ENCODE measurements around the gene REPIN1.
A peak's percentile ranks its signal among the peaks of the same experiment; 100 is the strongest.

The REPIN1 gene

GRCh38 chr7:150337179-150337578 is 31.4 kb upstream of the REPIN1 start:
- no peak for DNase-seq (ENCODE audit: low spot score)

- no peak for DNase-seq (ENCODE audit: low spot score)
Observed at GRCh38 chr7:150337659-150338081, 31.0 kb upstream of the REPIN1 start.

DNA sequence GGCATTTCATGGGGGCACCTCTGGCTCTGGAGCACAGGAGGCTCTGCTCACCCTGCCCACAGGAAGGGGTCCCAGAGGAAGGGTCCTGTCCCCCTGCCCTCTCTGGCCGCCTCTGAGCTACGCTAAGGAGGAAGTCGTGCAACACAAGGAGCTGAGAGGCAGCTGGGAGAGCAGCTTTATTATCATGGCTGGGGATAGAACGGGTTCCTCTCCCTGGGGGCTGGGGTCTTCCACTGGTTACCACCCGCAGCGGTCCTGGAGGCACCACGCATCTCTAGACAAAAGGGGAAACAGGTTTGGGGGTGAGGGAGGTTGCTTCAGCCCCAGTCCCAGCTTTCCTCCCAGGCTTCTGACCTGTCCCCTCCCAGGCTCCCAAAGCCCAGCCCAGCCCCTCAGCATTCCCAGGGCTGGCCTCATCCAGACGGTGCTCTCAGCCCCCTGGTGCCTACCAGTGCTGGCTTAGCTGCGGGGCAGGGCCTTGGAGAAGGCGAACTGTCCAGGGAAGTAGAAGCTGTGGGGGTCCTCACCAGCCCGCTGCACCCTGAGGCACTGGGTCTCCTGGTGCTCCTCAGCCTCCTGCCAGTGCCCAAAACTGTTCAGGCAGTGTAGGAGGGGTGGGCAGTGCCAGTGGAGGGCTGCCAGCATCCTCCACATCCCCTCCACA is 30.3 kb upstream of the REPIN1 start:
- DNase-seq (ENCODE audit: low spot score): no peak

DNA sequence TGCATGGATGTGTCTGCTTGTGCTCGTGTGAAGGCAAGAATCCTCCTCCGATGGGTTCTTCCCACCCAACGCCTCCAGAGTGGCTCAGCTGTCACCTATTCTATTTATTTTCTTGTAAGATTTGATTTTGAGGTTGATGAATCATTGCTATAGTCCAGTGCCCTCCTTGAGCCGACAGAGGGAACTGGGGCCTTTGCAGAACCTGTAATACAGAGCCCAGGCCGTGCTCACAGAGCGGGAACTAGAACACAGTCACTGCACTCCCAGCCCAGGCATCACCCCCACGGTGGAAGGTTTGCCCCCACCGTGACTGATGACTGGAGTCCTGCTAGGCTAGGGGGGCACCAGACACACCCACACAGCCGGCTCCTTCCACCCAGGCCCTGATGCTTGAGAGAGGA is 29.2 kb upstream of the REPIN1 start:
- no peak for DNase-seq (ENCODE audit: low spot score)

- peak; percentile 50 for DNase-seq (ENCODE audit: low spot score)
Observed at GRCh38 chr7:150340024-150340749, 28.4 kb upstream of the REPIN1 start.

GRCh38 chr7:150340875-150341262 is 27.8 kb upstream of the REPIN1 start:
- no peak for DNase-seq (ENCODE audit: low spot score)

GRCh38 chr7:150341263-150342120 is 27.1 kb upstream of the REPIN1 start, which contains the start of gene RARRES2:
TSS of gene RARRES2 (minus strand) at chr7:150341629. CDS start at chr7:150340609, 1,020 bp downstream.
- peak; percentile 82 for DNase-seq (ENCODE audit: low spot score)

GRCh38 chr7:150342121-150342408 is 26.6 kb upstream of the REPIN1 start:
- DNase-seq (ENCODE audit: low spot score): no peak

DNA sequence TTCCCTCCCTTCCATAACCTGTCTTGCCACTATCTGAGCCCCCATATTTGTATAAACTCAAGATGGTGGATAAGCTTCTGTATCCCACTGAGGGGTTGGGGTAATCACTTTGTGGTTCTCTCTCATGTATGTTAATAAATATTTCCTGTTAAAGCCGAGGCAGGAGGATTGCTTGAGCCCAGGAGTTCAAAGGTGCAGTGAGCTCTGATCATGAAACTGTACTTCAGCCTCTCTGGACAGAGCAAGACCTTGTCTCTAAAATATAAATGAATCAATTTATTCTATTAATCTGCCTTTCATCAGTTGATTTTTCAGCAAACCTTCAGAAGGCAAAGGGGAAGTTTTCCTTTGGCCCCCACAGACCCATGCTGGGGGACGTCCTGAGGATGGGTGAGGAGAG is 25.4 kb upstream of the REPIN1 start:
- DNase-seq (ENCODE audit: low spot score): no peak

GRCh38 chr7:150344299-150344698 is 24.3 kb upstream of the REPIN1 start:
- DNase-seq (ENCODE audit: low spot score): no peak

GRCh38 chr7:150345012-150345411 is 23.6 kb upstream of the REPIN1 start:
- no peak for DNase-seq (ENCODE audit: low spot score)

DNA sequence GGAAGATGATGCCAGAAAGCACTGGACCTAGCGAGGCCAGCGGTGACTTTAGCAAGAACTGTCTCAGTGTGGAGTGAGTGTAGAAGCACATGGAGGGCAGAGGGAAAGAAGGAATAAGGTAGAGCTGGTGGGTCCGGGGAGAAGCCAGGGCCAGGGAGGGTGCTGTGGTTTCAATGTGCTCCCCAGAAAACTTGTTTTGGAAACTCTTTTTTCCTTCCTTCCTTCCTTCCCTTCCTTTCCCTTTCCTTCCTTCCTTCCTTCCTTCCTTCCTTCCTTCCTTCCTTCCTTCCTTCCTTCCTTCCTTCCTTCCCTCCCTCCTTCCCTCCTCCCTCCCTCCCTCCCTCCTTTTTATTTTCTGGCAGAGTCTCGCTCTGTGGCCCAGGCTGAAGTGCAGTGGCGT is 21.7 kb upstream of the REPIN1 start:
- no peak for DNase-seq (ENCODE audit: low spot score)

DNA sequence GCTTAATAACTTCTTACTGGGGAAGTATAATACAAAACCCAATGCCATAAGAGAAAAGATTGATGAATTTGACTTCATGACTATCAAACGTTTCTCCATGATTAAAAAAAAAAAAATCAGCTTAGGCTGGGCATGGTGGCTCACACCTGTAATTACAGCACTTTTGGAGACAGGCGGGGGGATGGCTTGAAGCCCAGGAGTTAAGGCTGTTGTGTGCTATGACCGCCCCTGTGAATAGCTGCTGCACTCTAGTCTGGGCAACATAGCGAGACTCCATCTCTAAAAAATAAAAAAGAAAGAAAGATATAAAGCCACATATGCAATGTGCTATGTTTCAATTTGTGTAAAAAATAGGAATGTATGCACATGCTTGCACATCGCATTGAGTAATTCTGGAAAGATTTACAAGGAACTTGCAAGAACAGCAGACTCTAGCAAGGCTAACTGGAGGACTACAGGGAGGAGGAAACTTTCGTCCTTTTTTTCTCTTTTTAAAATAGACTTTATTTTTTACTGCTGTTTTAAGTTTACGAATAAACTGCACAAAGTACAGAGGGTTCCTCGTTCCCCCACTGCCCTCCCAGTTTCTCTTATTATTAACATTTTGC is 16.9 kb upstream of the REPIN1 start:
- DNase-seq (ENCODE audit: low spot score): peak; percentile 8

GRCh38 chr7:150355666-150356059 is 13.0 kb upstream of the REPIN1 start:
- no peak for DNase-seq (ENCODE audit: low spot score)

DNA sequence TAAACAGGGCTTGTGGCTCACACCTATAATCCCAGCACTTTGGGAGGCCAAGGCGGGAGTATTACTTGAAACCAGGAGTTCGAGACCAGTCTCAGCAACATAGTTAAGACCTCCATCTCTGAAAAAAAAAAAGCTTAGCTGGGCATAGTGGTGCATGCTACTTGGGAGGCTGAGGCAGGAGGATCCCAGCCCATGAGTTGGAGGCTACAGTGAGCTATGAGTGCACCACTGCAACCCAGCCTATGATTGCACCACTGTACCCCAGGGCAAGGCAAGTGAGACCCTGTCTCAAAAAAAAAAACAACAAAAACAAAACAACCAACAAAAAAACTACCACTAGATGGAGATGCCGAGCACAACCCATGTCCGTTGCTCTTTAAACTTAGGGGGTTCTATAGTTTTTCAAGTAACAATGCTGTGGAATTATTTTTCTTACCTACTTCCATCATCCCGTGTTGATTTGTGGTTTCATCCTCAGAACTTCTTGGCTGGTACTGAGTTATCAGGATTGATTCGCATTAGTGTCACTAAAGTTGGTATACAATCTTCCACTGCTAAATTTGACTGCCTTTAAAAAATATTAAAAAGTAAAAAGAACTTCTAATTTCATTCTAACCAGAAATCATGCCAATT is 12.2 kb upstream of the REPIN1 start:
- DNase-seq (ENCODE audit: low spot score): peak; percentile 54

- no peak for DNase-seq (ENCODE audit: low spot score)
Observed at GRCh38 chr7:150357270-150357669, 11.4 kb upstream of the REPIN1 start.

DNA sequence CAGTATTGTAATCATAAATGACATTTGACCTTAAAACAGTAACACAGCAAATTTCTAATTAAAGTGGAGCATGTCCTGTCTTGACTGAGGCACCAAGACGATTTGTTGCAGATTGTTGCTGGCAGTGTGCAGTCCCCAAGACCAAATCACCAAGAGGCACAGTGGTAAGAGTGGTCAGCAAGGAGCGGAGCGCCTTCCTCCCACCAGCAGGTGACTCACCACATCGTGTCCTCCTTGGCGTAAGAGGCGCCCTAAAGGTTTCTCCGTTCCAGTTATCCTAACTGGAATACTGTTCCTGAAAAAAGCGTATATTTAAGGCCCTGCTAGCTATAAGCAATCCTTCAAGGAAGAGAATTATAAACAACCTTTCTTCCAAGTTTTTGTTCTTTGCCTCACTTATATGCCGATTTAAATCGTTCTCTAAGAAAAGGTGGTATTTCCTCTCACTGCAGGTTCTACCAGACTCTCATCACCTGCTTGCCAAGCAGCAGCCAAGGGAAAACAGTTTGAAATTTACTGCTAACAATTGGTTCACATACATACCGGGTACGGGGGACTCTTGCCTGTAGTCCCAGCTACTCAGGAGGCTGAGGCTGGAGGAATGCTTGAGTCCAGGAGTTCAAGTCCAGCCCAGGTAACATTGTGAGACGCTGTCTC is 10.7 kb upstream of the REPIN1 start:
- DNase-seq (ENCODE audit: low spot score): no peak

DNA sequence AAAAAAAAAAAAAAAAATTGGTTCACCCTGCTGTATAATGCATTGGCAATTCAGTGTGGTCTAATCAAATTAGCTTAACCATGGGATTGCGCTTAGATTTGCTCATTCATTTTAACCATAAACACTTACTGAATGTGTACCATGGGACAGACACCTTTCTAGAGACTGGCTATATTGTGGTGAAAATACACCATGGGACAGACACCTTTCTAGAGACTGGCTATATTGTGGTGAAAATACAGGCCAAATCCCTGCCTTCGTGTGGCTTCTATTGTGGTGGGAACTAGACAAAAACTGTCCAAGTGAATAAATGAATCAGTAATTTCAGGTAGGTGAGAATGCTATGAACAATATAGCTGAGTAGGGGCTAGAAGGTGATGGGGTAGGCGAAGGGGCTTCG is 10.2 kb upstream of the REPIN1 start:
- no peak for DNase-seq (ENCODE audit: low spot score)

DNA sequence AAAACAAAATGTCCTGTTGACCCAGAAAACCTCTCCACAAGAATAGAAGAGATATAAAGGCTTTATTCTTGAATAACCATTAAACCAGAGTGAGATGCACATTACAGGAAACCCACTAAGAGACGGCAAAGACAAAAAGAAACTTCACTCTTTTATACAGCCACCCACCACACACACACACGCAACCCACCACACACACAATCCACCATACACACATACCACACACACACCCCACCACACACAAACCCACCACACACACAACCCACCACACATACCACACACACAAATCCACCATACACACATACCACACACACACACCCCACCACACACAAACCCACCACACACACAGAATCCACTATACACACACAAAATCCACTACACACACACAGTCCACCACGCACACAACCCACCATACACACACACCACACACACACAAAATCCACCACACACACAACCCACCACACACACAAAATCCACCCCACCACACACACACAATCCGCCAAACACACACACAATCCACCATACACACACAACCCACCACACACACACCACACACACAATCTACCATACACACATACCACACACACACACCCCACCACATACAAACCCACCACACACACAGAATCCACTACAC is 9.5 kb upstream of the REPIN1 start:
- no peak for DNase-seq (ENCODE audit: low spot score)

DNA sequence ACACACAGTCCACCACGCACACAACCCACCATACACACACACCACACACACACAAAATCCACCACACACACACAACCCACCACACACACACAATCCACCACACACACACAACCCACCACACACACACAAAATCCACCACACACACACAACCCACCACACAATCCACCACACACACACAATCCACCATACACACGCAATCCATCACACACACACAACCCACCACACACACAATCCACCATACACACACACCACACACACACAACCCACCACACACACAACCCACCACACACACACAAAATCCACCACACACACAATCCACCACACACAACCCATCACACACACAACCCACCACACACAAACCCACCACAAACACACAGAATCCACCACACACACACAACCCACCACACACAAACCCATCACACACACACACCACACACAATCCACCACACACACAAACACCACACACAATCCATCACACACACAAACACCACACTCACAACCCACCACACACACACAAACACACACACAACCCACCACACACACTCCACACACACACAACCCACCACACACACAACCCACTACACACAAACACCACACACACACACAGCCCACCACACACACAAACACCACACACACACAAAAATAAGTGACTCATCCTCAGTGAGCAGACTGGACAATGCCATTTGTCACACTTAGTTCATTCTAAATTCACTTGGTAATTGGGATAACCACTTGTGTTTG is 8.8 kb upstream of the REPIN1 start:
- DNase-seq (ENCODE audit: low spot score): no peak

Data from iPS-NIHi11 (cell line).